Stimulated activated CD8-positive, alpha-beta memory T cell treated with anti-CD3 and anti-CD28 coated beads, Interleukin-15, amount 100 ng/mL, for 4 hours (primary cell): ENCODE data around the gene NLRC5.
"Not testable (repeated sequence)": the region's sequence is repeated elsewhere in the genome, so short reads cannot be mapped to it uniquely, and the experiment has no call there.

Source experiments
- DNase-seq, 2 donors: peaks; one replicate each; pipeline ENCODE4 v3.0.0-alpha.2; 2020; ENCODE audit warnings: low read depth in 2 of 2

NLRC5 gene

GRCh38 chr16:56983211-56983751 is 6.1 kb upstream of the NLRC5 start:
- DNase-seq: no peak

DNA sequence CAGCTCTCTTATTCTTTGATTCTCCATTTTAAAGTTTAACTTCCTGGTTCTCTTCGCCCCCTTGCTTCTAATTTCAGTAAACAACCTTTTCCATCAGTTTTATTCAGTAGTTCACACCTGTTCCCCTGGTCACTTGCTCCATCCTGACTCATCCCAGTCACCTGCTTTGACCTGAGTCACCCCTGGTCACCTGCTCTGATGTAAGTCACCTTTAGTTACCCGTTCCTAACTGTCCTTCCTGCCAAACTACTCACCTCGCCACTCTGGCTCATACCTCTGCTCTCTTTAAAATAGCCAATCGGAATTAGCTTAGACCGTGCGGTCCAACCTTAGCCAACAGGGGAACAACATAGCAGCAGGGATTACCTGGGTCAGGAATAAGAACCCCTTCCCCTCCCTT is 4.7 kb upstream of the NLRC5 start:
- DNase-seq: no peak

DNA sequence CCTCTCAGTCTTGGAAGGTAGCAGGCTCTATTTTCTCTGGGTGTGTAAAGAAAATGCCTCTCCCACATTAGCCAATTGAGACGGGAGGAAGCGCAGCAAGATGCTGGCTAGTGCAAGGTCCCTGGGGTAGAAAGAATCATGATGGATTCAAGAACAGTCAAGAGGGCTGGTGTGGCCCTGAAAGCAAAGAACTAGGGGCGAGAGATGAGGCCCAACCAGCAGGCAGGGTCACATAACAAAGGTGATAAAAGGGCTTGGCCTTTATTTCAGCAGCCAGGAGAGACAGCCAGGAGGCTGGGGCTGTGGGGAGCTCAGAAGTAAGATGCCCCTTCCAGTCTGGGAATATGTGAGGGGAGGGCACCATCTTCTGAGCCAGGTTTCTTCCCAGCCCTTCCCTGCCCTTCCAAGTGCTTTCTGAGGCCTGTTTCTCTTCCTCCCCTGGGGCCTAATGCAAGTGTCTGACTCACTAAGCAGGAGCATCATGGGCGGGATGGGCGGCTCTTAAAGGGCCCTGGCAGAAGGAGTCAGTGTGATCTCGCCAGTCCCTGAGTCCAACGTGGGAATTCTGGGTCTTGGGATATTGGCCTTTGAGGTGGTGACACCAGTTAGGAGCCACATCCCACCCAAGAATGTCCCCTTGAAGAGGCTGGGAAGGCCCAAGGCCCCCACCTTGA is 3.9 kb upstream of the NLRC5 start:
- DNase-seq: no peak

DNA sequence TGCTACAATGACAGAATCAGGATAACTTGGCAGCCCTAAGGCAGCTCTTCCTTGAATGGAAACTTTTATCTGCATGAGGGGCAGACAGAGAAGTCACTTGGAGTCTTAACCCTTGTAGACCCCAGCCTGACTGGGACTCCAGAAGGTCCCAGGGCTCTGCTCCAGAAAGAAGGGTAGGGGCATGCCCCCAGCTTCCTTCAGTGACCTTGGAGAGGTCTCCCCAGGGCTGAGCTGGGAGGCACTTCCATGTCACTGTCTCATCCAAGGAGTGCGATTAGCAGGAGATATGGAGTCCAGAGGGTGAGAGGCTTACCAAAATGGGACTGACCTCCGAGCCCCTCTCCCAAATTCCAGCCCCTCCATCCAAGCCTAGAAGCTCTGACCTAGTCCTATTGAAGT is 3.4 kb upstream of the NLRC5 start:
- no peak for DNase-seq

- no peak for DNase-seq
Measured at GRCh38 chr16:56986361-56986760, 3.0 kb upstream of the NLRC5 start.

DNA sequence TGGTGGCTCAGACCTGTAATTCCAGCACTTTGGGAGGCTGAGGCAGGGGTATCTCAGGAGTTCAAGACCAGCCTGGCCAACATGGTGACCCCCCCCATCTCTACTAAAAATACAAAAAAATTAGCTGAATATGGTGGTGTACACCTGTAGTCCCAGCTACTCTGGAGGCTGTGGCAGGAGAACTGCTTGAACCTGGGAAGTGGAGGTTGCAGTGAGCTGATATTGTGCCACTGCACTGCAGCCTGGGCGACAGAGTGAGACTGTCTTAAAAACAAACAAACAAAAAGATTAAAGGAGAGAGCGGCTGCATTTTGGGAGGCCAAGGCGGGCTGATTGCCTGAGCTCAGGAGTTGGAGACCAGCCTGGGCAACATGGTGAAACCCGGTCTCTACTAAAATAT is 2.4 kb upstream of the NLRC5 start:
- not testable (repeated sequence) for DNase-seq

DNA sequence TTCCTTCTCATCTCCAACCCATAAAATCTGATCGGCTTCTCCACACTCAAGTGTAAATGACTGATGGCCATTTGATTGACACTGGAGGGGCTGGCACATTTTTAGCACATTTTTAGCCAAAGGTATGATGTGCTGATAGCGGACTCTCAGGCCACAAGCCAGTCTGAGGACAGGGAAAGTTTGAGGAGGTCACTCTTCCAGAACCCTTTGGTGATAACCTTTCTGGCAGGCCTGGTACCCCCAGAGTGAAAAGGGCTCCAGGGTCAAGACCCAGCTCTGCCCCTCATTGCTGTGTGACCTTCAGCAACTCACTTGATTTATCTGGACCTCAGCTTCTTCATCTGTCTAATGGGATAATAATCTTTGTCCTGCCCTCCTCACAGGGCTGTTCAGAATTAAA is 1.7 kb upstream of the NLRC5 start:
- no peak for DNase-seq

DNA sequence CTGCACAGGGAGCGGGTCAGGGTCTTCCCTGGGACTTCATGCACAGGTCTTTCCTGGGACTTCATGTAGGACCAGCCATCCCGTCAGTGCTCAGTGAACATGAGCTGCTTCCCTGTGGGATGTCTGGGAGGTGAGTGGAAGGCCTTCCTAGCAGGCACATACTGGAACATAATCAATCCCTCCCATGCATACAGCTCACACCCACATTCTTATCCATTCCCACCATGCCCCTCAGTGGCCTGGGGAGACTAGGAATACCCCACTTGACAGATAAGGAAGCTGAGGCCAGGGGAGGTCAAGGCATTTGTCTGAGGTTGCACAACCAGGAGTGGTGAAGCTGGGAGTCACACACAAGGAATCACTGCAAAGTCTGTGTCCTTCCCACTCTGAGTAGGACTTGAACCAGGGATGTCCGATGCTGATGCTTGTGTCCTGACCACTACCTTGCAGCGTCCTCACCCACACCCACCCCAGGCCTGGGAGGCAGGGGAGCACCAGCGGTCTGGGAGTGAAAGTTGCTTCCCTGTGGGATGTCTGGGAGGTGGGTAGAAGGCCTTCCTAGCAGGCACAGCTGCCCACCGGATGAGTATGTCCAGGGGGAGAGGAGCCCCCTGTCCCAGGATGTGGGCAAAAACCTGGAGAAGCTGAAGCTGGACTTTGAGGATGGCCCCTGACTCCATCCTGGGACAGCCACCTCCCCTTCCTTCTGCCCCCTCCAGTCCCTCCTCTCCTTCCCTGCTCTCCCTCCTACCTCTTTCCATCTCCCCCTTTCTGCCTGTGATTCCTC is 1.0 kb upstream of the NLRC5 start:
- no peak for DNase-seq

GRCh38 chr16:56989988-56990387 is 631 bp downstream of the NLRC5 start:
- no peak for DNase-seq

DNA sequence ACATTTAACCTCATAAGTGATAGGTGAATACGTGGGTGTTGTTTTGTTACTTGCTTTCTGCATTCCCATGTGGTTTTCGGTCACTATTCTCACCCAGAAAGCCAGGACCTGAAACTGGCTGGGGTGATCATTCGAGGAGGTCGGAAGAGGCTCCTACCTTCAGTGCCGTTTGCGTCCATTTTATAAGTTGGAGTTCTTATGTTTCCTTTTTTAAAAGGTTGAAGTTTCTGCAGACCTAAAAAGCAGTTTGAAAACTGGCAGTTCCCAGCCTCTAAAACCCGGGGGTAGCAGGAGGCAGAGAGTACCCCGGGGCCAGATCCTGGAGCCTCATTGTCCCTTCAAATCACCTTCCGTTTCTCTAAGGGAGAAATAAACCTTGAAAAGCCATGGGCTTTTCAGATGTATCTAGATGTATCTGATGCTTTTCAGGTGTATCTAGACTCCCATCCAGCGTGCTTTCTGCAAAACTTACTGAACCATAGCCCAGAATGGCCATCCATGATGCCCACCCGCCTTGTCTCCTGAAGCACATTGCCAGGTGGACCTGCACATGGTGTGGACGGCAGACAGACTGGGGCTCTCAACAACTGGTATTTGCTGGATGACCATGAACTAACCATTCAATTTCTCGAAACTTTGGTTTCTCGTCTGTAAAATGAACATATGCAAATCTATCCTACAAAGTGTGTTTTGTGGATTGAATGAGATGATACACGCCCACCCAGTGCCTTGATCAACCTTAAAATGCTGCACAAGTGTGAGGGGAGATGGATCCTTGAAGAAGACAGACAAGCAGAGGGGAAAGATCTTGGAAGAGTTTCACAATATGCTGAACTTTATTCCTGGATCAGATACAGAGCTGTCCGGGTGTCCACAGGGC is 1.3 kb downstream of the NLRC5 start:
- DNase-seq: no peak

GRCh38 chr16:56992431-56992830 is 3.1 kb downstream of the NLRC5 start:
- not testable (repeated sequence) for DNase-seq

DNA sequence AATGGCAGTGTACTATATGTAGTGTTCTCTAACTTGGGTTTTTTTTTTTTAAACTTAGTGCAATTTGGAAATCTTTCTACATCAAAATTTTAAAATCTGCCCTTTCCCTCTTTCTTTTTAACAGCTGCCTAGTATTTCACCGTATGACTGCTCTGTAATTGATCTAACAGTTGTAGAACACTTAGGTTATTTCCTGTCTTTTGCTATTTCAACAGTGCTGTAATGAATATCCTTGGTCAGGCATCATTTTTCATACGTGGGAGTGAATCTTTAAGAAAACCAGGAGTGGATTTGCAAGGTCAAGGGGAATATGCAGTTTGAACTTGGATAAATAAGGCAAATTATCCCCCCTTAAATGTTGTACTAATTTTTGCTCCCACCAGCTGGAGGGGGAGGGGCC is 3.8 kb downstream of the NLRC5 start:
- DNase-seq: no peak

GRCh38 chr16:56994311-56994710 is 5.0 kb downstream of the NLRC5 start:
- DNase-seq: no peak

DNA sequence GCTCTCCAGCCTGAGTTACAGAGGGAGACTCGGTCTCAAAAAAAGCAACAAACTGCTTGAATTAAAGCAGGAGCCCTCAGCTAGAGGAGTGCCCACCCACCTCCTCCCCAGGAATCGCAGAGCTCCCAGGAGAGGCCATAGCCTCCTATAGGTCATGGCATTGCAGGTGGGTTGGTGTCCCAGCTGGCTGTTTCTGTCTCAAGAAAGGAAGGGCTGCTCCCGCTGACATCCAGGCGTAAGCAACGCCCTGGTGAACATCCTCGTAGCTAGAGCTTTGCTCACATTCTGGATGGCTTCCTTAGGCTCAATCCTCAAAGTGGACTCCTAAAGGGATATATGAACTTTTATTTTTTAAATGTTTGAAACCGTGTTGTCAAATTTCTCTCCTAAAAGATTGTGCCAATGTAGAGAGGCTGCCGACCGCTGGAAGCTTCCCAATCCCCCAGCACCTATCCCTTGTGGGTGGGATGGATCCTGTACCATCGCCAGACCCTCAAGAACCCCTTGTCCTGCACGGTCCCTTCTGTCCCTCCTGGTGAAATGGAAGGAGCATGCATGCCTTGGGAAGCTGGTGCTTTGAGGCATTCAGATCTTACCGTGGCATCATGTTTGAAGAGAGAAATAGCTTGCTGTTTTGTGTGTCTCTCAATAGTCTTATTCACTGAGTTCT is 5.9 kb downstream of the NLRC5 start:
- no peak for DNase-seq

DNA sequence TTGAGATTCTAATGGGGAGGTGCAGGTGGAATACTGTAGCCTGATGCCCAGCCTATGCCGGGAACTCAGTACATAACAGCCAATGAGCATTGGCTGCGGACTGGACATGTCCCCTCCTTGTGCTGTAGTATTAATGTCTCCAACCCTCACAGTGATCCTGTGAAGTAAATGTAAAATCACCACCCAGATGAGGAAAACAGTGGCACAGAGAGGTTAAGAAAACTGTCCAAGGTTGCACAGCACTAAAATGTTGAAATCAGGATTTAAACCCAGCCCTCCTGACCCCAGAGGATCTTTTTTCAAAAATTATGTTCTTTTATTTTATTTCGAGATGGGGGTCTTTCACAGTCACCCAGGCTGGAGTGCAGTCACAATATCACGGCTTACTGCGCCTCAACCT is 7.9 kb downstream of the NLRC5 start:
- DNase-seq: no peak

GRCh38 chr16:56997931-56998330 is 8.6 kb downstream of the NLRC5 start:
- no peak for DNase-seq

GRCh38 chr16:56998352-56998751 is 9.0 kb downstream of the NLRC5 start:
- no peak for DNase-seq

DNA sequence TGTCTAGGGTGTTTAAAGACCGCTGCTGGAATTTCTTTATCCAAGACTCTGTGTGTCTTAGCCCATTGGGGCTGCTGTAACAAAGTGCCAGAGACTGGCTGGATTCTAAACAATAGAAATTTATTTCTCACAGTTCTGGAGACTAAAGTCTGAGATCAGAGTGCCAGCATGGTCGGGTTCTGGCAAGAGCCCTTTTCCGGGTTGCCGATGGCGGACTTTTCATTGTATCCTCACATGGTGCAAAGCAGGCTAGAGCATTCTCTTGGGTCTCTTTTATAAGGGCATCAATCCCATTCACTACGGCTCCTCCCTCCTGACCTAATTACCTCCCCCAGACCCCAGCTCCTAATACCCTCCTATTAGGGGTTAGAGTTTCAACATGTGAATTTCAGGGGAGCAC is 9.5 kb downstream of the NLRC5 start:
- no peak for DNase-seq

DNA sequence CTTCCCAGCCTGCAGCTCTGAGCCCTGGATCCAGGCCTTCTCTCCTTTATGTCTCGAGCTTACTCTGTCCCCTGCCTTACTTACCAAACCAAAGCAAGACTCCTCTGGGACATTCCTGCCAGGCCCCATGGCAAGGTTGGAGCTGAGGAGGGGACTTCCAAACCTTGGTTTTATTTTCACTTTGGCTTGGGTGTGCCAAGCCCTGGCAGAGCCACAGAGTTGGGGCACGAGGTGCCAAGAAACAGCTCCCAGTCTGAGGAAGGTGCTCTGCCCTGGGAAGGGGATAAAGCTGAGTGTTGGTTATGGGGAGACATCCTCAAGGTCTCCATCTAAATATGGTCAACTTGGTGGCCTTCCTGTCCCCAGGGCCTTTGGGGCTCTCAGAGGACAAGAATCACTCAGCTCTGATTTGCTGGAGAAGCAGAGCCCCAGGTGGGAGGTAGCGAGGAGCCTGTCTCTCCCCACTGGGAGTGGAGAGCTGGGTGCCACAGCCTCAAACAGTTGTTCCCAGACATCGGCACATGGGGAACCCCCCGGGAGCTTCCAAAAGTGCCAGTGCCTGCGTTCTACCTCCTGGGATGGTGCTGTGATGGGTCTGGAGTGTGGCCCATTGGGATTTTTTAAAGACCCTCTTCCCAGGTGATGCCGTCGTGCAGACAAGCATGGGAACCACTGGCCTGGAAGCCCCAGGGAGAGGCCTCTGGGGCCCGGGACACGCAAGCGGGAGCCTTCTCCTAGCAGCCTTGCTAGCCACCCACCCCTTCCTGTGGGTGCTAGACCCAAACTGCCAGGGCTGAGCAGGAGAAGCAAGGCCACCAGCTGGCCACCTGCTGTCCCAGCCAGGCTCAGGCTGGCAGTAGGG is 10.3 kb downstream of the NLRC5 start:
- DNase-seq: no peak

GRCh38 chr16:57000271-57001025 is 11.1 kb downstream of the NLRC5 start:
- no peak for DNase-seq
